K562 (cell line): Measurements from ENCODE around the gene PCDH19. TPM values are rescaled to one million over a fixed set of nuclear protein-coding genes. Genes with fewer than 3 reads are reported as not detected.

Experiments used
- ATAC-seq: fragments of 200-7000 bp; cut with Tn5 transposase; 3 replicates; pipeline ENCODE4 v1.9.1; 2020; ENCODE audit warnings: moderate library complexity
- BruUV-seq: library from RNA; stranded (reverse); fragments of 400-500 nt; replicated peaks from 2 replicates; lab custom pipeline; 2021; lab: Mats Ljungman, UMichigan
- CTCF ChIA-PET: fragments of 300-600 bp; formaldehyde crosslinking; extraction: SDS; loops from one replicate; lab custom pipeline; 2021; ENCODE audit warnings: low intra/inter-chr PET ratio; lab: Yijun Ruan, JAX
- POLR2A ChIA-PET: fragments of 300-600, 350-650 bp; sonication (Branson Sonifier 250); formaldehyde crosslinking; extraction: SDS; loops from one replicate; lab custom pipeline; 2021; ENCODE audit warnings: antibody characterized with exemption, inconsistent platforms; lab: Yijun Ruan, JAX
- DNase-seq, 4 experiments: peaks; one replicate each; pipeline versions ENCODE4 v3.0.0 to v3.0.0-alpha.2; 2011 to 2018; ENCODE audit warnings: low spot score in 3 of 4, mixed read lengths in 3 of 4; ENCODE audit errors: extremely low read depth in 1 of 4
- FAIRE-seq: peaks from 2 replicates; lab custom pipeline; 2011; peaks lifted over from hg19 to GRCh38; lab: Jason Lieb, UNC
- H2AFZ ChIP-seq: 2 replicates; pipeline ENCODE4 v1.6.0; 2011; ENCODE audit warnings: low read depth, low read length, control low read depth, inconsistent platforms
- H3K27ac ChIP-seq: fragments of 200-600 bp; 3 replicates; pipeline ENCODE4 v1.8.0; 2011; ENCODE audit warnings: low read depth, mild to moderate bottlenecking, control low read depth, inconsistent platforms, low read length, moderate library complexity, mixed read lengths; ENCODE audit errors: extremely low read depth
- H3K27me3 ChIP-seq, 2 experiments: fragments of 300-600 bp in 1 of 2; 2 replicates in 1 of 2; 3 replicates in 1 of 2; pipeline versions ENCODE4 v1.6.0 to v1.8.0; 2011; ENCODE audit warnings: inconsistent platforms in 2 of 2, low read length in 2 of 2, mild to moderate bottlenecking in 1 of 2, mixed read lengths in 1 of 2, moderate library complexity in 1 of 2; ENCODE audit not compliant: control insufficient read depth in 2 of 2, insufficient read depth in 2 of 2
- H3K36me3 ChIP-seq: fragments of 300-600 bp; 3 replicates; pipeline ENCODE4 v1.8.0; 2011; ENCODE audit warnings: mild to moderate bottlenecking, low read length, inconsistent platforms; ENCODE audit not compliant: control insufficient read depth, insufficient read depth
- H3K4me1 ChIP-seq, 2 experiments: fragments of 200-600 bp in 1 of 2; replicated peaks in 1 of 2; 2 replicates in 1 of 2; 3 replicates in 1 of 2; pipeline versions ENCODE4 v1.5.1 to v1.8.0; 2011; ENCODE audit warnings: inconsistent platforms in 2 of 2, low read length in 2 of 2, mild to moderate bottlenecking in 1 of 2, mixed read lengths in 1 of 2, moderate library complexity in 1 of 2; ENCODE audit not compliant: control insufficient read depth in 2 of 2, insufficient read depth in 2 of 2
- H3K4me2 ChIP-seq: 2 replicates; pipeline ENCODE4 v1.6.1; 2011; ENCODE audit warnings: low read length, control low read depth, inconsistent platforms, mixed read lengths; ENCODE audit not compliant: insufficient read depth
- H3K4me3 ChIP-seq: fragments of 200-600 bp; sonication (generic), shearing (Covaris generic); 2 replicates; pipeline ENCODE4 v1.5.1; 2016; ENCODE audit warnings: control low read depth, inconsistent platforms
- H3K79me2 ChIP-seq: fragments of 200-600 bp; 3 replicates; pipeline ENCODE4 v1.8.0; 2011; ENCODE audit warnings: low read length, inconsistent platforms; ENCODE audit not compliant: control insufficient read depth, insufficient read depth
- H3K9ac ChIP-seq, 2 experiments: 2 replicates each; pipeline versions ENCODE4 v1.6.0 to v1.6.1; 2011; ENCODE audit warnings: low read depth in 2 of 2, low read length in 2 of 2, control low read depth in 1 of 2, inconsistent platforms in 1 of 2, mild to moderate bottlenecking in 1 of 2, mixed read lengths in 1 of 2; ENCODE audit not compliant: insufficient read depth in 1 of 2
- H3K9me1 ChIP-seq: one replicate; pipeline ENCODE4 v1.6.0; 2011; ENCODE audit warnings: inconsistent platforms, mild to moderate bottlenecking, low read length, moderate library complexity; ENCODE audit not compliant: control insufficient read depth, insufficient read depth
- H3K9me3 ChIP-seq: replicated peaks from 2 replicates; pipeline ENCODE4 v1.5.1; 2011; ENCODE audit warnings: low read depth, low read length, inconsistent platforms; ENCODE audit not compliant: control insufficient read depth, insufficient read depth
- H4K20me1 ChIP-seq: replicated peaks from 2 replicates; pipeline ENCODE4 v1.6.1; 2011; ENCODE audit warnings: low read length, inconsistent platforms, mixed read lengths; ENCODE audit not compliant: control insufficient read depth, insufficient read depth
- NEUROD1 ChIP-seq: fragments of 150-350 bp; IDR thresholded peaks from 2 replicates; pipeline ENCODE4 v1.6.1; 2014; ENCODE audit warnings: borderline replicate concordance, low read length, low read depth; ENCODE audit not compliant: partially characterized antibody
- NR2C1 ChIP-seq, 2 experiments: fragments of 450-650 bp; IDR thresholded peaks; 2 replicates each; pipeline ENCODE4 v1.6.1; 2017; ENCODE audit warnings: mild to moderate bottlenecking in 2 of 2, antibody characterized with exemption in 1 of 2, inconsistent platforms in 1 of 2, missing compliant biosample characterization in 1 of 2, missing genetic modification characterization in 1 of 2
- PCBP2 ChIP-seq: fragments of 200-400 bp; formaldehyde crosslinking; IDR thresholded peaks from 2 replicates; pipeline ENCODE4 v1.6.1; 2018; ENCODE audit warnings: low read length, low read depth, mild to moderate bottlenecking, moderate library complexity; ENCODE audit not compliant: poor library complexity, severe bottlenecking
- RFX1 ChIP-seq: fragments of 450-650 bp; IDR thresholded peaks from 2 replicates; pipeline ENCODE4 v1.6.1; 2016; ENCODE audit warnings: mild to moderate bottlenecking, moderate library complexity
- SIN3A ChIP-seq, 2 experiments: fragments of 150-350 bp in 1 of 2; IDR thresholded peaks; 2 replicates each; pipeline ENCODE4 v1.6.1; 2011 to 2016; ENCODE audit warnings: borderline replicate concordance in 2 of 2, low read depth in 2 of 2, low read length in 2 of 2, mild to moderate bottlenecking in 2 of 2, moderate library complexity in 2 of 2; ENCODE audit not compliant: control insufficient read depth in 1 of 2
- TFE3 ChIP-seq: fragments of 450-650 bp; formaldehyde crosslinking; IDR thresholded peaks from 2 replicates; pipeline ENCODE4 v1.4.0; 2020; ENCODE audit warnings: mild to moderate bottlenecking, mixed read lengths
- ZBTB7A ChIP-seq: IDR thresholded peaks from 2 replicates; pipeline ENCODE4 v1.6.1; 2011; ENCODE audit warnings: low read depth, mild to moderate bottlenecking, low read length, moderate library complexity, borderline replicate concordance; ENCODE audit not compliant: control insufficient read depth
- ZNF76 ChIP-seq: fragments of 250-450 bp; sonication (Bioruptor Pico); IDR thresholded peaks from 2 replicates; pipeline ENCODE4 v1.4.0; 2020; ENCODE audit warnings: mild to moderate bottlenecking, moderate library complexity, borderline replicate concordance
- WGBS: fragments of 100-300 bp; shearing (Covaris generic); methylation state at CpG from one replicate; pipeline ENCODE4 v1.1.6; 2016; ENCODE audit warnings: low coverage, mixed read lengths; ENCODE audit not compliant: insufficient coverage; ENCODE audit errors: missing lambda C conversion rate; 5-methylcytosine and 5-hydroxymethylcytosine counted together
- in situ Hi-C: fragments of 300-500 bp; cut with MboI; formaldehyde crosslinking; loops from 4 replicates; pipeline ENCODE4 v1.15.0; 2018; ENCODE audit warnings: inconsistent platforms, mixed read lengths
- intact Hi-C: fragments of 100-400 bp; cut with micrococcal nuclease; formaldehyde crosslinking; loops from 2 replicates; pipeline ENCODE4 v1.14.2; 2022
- polyA plus RNA-seq, 8 experiments: library from polyadenylated mRNA; depleted of rRNA in 4 of 8; stranded (reverse) in 5 of 8; unstranded in 3 of 8; fragments of >200 nt; fragmentation: Nextera tagmentation in 2 of 8; fragmentation: Illumina TruSeq in 1 of 8; extraction: Ambion mirVana in 2 of 8; extraction: Trizol in 1 of 8; gene quantifications; 2 replicates each; pipeline versions ENCODE4 v1.2.1 to v1.2.3, GENCODE V29; 2011 to 2014; ENCODE audit warnings: inconsistent platforms in 1 of 8, missing spikeins in 1 of 8
- total RNA-seq, 7 experiments: library from RNA; depleted of rRNA in 6 of 7; stranded (reverse); fragments of >200 nt in 6 of 7; fragmentation: Illumina TruSeq in 2 of 7; extraction: Trizol in 2 of 7; gene quantifications; 2 replicates each; pipeline versions ENCODE4 v1.2.1 to v1.2.3, GENCODE V29; 2011 to 2021; ENCODE audit warnings: low replicate concordance in 1 of 7
- TF ChIP-seq, protein P1 (sequence below), 2 experiments: IDR thresholded peaks; 2 replicates each; pipeline ENCODE4 v1.6.1; 2012; ENCODE audit warnings: improper control_type of control experiment in 2 of 2, low read depth in 2 of 2, low read length in 2 of 2, borderline replicate concordance in 1 of 2
- TF ChIP-seq, protein P2 (sequence below): sonication (generic); formaldehyde crosslinking; IDR thresholded peaks from 2 replicates; pipeline ENCODE4 v1.8.0; 2023; ENCODE audit warnings: missing genetic modification reagents, mild to moderate bottlenecking, borderline replicate concordance

Gene PCDH19
- total and polyA plus RNA-seq, 9 of the 15 experiments (the other 6 are each of a cell fraction or from before 2014, with no cell fraction given) = not detected

GRCh38 chrX:100363896-100364295, 46.2 kb downstream of the PCDH19 start (continued):
- TF ChIP-seq, protein P1, sequence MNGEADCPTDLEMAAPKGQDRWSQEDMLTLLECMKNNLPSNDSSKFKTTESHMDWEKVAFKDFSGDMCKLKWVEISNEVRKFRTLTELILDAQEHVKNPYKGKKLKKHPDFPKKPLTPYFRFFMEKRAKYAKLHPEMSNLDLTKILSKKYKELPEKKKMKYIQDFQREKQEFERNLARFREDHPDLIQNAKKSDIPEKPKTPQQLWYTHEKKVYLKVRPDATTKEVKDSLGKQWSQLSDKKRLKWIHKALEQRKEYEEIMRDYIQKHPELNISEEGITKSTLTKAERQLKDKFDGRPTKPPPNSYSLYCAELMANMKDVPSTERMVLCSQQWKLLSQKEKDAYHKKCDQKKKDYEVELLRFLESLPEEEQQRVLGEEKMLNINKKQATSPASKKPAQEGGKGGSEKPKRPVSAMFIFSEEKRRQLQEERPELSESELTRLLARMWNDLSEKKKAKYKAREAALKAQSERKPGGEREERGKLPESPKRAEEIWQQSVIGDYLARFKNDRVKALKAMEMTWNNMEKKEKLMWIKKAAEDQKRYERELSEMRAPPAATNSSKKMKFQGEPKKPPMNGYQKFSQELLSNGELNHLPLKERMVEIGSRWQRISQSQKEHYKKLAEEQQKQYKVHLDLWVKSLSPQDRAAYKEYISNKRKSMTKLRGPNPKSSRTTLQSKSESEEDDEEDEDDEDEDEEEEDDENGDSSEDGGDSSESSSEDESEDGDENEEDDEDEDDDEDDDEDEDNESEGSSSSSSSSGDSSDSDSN (IDR thresholded peaks at IDR 0.05; ENCODE audit: borderline replicate concordance in 1 of 2, low read depth in 2 of 2, low read length in 2 of 2) = no peak
- no peak for TF ChIP-seq NEUROD1
- TF ChIP-seq TFE3 (CRISPR knock-in tag) = no peak
- TF ChIP-seq PCBP2 = no peak

DNA sequence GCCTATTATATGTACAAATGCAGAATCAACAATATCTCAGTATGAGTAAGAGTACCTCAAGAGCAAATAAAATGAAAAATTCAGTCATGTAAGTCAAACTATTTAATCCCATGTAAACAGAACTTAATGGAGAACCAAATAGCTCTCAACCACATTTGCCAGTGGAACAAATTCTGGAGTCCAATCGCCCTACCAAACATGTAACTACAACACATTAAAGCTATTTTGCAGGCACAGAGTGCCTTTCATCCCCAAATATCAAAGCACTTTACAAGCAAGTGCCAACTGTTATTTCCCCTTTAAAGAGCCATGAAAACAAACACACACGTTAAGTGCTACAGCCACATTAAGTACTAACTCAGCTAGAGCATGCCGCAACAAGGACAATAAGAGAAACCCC, 51.3 kb downstream of the PCDH19 start:
- Histone ChIP-seq H3K36me3 (no peaks in the 10 kb centered on the region), H3K9ac (no peak overlapping the region), H3K9me3 (no peaks in the 10 kb centered on the region), H3K4me3 (no peak overlapping the region), H3K4me2 (no peak overlapping the region), H3K79me2 (no peaks in the 10 kb centered on the region), H3K4me1 (no peaks in the 10 kb centered on the region), H4K20me1 (no peaks in the 10 kb centered on the region), H3K9me1 (no peaks in the 10 kb centered on the region), H2AFZ (no peak overlapping the region), H3K27me3 (no peaks in the 10 kb centered on the region), H3K27ac (no peak overlapping the region)
- FAIRE-seq (no peak), DNase-seq (no peak), ATAC-seq (no peak)
- WGBS = 0% methylated on average over 3 of the region's 3 CpGs
- ChIA-PET POLR2A (no interaction called here), CTCF (no interaction called here)
- no TSS peak for BruUV-seq
- in situ Hi-C loops = no loop called here
- intact Hi-C loops = no loop called here
- TF ChIP-seq SIN3A (IDR thresholded peaks at IDR 0.05; ENCODE audit: borderline replicate concordance in 2 of 2, control insufficient read depth in 1 of 2, low read depth in 2 of 2, low read length in 2 of 2) = no peak
- no peak for TF ChIP-seq ZBTB7A
- TF ChIP-seq, protein P2, sequence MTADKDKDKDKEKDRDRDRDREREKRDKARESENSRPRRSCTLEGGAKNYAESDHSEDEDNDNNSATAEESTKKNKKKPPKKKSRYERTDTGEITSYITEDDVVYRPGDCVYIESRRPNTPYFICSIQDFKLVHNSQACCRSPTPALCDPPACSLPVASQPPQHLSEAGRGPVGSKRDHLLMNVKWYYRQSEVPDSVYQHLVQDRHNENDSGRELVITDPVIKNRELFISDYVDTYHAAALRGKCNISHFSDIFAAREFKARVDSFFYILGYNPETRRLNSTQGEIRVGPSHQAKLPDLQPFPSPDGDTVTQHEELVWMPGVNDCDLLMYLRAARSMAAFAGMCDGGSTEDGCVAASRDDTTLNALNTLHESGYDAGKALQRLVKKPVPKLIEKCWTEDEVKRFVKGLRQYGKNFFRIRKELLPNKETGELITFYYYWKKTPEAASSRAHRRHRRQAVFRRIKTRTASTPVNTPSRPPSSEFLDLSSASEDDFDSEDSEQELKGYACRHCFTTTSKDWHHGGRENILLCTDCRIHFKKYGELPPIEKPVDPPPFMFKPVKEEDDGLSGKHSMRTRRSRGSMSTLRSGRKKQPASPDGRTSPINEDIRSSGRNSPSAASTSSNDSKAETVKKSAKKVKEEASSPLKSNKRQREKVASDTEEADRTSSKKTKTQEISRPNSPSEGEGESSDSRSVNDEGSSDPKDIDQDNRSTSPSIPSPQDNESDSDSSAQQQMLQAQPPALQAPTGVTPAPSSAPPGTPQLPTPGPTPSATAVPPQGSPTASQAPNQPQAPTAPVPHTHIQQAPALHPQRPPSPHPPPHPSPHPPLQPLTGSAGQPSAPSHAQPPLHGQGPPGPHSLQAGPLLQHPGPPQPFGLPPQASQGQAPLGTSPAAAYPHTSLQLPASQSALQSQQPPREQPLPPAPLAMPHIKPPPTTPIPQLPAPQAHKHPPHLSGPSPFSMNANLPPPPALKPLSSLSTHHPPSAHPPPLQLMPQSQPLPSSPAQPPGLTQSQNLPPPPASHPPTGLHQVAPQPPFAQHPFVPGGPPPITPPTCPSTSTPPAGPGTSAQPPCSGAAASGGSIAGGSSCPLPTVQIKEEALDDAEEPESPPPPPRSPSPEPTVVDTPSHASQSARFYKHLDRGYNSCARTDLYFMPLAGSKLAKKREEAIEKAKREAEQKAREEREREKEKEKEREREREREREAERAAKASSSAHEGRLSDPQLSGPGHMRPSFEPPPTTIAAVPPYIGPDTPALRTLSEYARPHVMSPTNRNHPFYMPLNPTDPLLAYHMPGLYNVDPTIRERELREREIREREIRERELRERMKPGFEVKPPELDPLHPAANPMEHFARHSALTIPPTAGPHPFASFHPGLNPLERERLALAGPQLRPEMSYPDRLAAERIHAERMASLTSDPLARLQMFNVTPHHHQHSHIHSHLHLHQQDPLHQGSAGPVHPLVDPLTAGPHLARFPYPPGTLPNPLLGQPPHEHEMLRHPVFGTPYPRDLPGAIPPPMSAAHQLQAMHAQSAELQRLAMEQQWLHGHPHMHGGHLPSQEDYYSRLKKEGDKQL (CRISPR knock-in tag) = no peak
- no peak for TF ChIP-seq ZNF76 (CRISPR knock-in tag)
- TF ChIP-seq RFX1 = no peak
- no peak for TF ChIP-seq NR2C1 (IDR thresholded peaks at IDR 0.05)
- TF ChIP-seq NR2C1 (tag; IDR thresholded peaks at IDR 0.05) = no peak
